H9 (cell line): ENCODE measurements around the gene FRMPD3. TPM values are rescaled to one million over a fixed set of nuclear protein-coding genes. Genes with fewer than 3 reads are reported as not detected.
A peak's percentile ranks its signal among the peaks of the same experiment; 100 is the strongest.

Experiments
- DNase-seq: peaks from one replicate; pipeline ENCODE4 v3.0.0-alpha.2; 2017
- H2AFZ ChIP-seq: one replicate; pipeline ENCODE4 v1.6.1; 2013; ENCODE audit warnings: mild to moderate bottlenecking, low read length, control low read depth, moderate library complexity
- H2AK5ac ChIP-seq: 2 replicates; pipeline ENCODE4 v1.6.1; 2013; ENCODE audit warnings: low read length, control low read depth, mixed read lengths; ENCODE audit not compliant: insufficient read length
- H2BK120ac ChIP-seq: one replicate; pipeline ENCODE4 v1.6.1; 2013; ENCODE audit warnings: low read depth, mild to moderate bottlenecking, low read length, control low read depth, inconsistent platforms; ENCODE audit not compliant: poor library complexity, severe bottlenecking
- H2BK12ac ChIP-seq: 2 replicates; pipeline ENCODE4 v1.6.1; 2013; ENCODE audit warnings: low read length, control low read depth, mixed read lengths, low read depth; ENCODE audit not compliant: insufficient read length
- H2BK15ac ChIP-seq: 2 replicates; pipeline ENCODE4 v1.6.1; 2013; ENCODE audit warnings: low read depth, low read length, control low read depth
- H2BK20ac ChIP-seq: one replicate; pipeline ENCODE4 v1.6.1; 2013; ENCODE audit warnings: low read depth, mild to moderate bottlenecking, low read length, control low read depth, inconsistent platforms; ENCODE audit not compliant: poor library complexity, severe bottlenecking
- H2BK5ac ChIP-seq: 2 replicates; pipeline ENCODE4 v1.6.1; 2013; ENCODE audit warnings: low read length, control low read depth, mixed read lengths; ENCODE audit not compliant: insufficient read length
- H3K14ac ChIP-seq: 2 replicates; pipeline ENCODE4 v1.6.1; 2013; ENCODE audit warnings: low read length, control low read depth; ENCODE audit not compliant: insufficient read depth
- H3K18ac ChIP-seq: 2 replicates; pipeline ENCODE4 v1.6.1; 2013; ENCODE audit warnings: low read depth, mild to moderate bottlenecking, mixed read lengths, low read length, control low read depth; ENCODE audit not compliant: insufficient read length
- H3K23ac ChIP-seq: 2 replicates; pipeline ENCODE4 v1.6.1; 2013; ENCODE audit warnings: low read length, control low read depth, mixed read lengths, low read depth; ENCODE audit not compliant: insufficient read length
- H3K23me2 ChIP-seq: 2 replicates; pipeline ENCODE4 v1.6.1; 2013; ENCODE audit warnings: low read depth, mild to moderate bottlenecking, mixed read lengths, low read length, control low read depth; ENCODE audit not compliant: insufficient read length, poor library complexity, severe bottlenecking
- H3K27ac ChIP-seq: 2 replicates; pipeline ENCODE4 v1.5.1; 2013; ENCODE audit warnings: low read length, control low read depth, mixed read lengths, low read depth; ENCODE audit not compliant: insufficient read length
- H3K27me3 ChIP-seq: 2 replicates; pipeline ENCODE4 v1.6.1; 2013; ENCODE audit warnings: low read length, control low read depth, inconsistent platforms; ENCODE audit not compliant: insufficient read depth
- H3K4ac ChIP-seq: 2 replicates; pipeline ENCODE4 v1.6.1; 2013; ENCODE audit warnings: low read depth, mild to moderate bottlenecking, control low read depth, inconsistent platforms, low read length, moderate library complexity
- H3K4me1 ChIP-seq: 2 replicates; pipeline ENCODE4 v1.6.1; 2013; ENCODE audit warnings: low read length, control low read depth, inconsistent platforms; ENCODE audit not compliant: insufficient read depth
- H3K4me2 ChIP-seq: 2 replicates; pipeline ENCODE4 v1.6.1; 2013; ENCODE audit warnings: low read length, control low read depth, mixed read lengths; ENCODE audit not compliant: insufficient read length, insufficient read depth
- H3K56ac ChIP-seq: 2 replicates; pipeline ENCODE4 v1.6.1; 2013; ENCODE audit warnings: low read depth, mild to moderate bottlenecking, mixed read lengths, low read length, control low read depth; ENCODE audit not compliant: insufficient read length
- H3K79me1 ChIP-seq: 2 replicates; pipeline ENCODE4 v1.6.1; 2013; ENCODE audit warnings: low read depth, mild to moderate bottlenecking, moderate library complexity, low read length, control low read depth, inconsistent platforms; ENCODE audit not compliant: insufficient read depth, poor library complexity, severe bottlenecking
- H3K79me2 ChIP-seq: 2 replicates; pipeline ENCODE4 v1.6.1; 2013; ENCODE audit warnings: low read length, control low read depth, inconsistent platforms; ENCODE audit not compliant: insufficient read depth
- H3K9ac ChIP-seq: 2 replicates; pipeline ENCODE4 v1.6.1; 2013; ENCODE audit warnings: low read length, control low read depth, mixed read lengths; ENCODE audit not compliant: insufficient read length; ENCODE audit errors: extremely low read depth
- H3K9me3 ChIP-seq: one replicate; pipeline ENCODE4 v1.6.1; 2013; ENCODE audit warnings: low read depth, low read length, inconsistent platforms; ENCODE audit not compliant: control insufficient read depth
- H3T11ph ChIP-seq: one replicate; pipeline ENCODE4 v1.6.1; 2013; ENCODE audit warnings: mild to moderate bottlenecking, low read length, control low read depth, inconsistent platforms
- H4K20me1 ChIP-seq: one replicate; pipeline ENCODE4 v1.6.1; 2013; ENCODE audit not compliant: control insufficient read depth, insufficient read length, insufficient read depth
- H4K5ac ChIP-seq: 2 replicates; pipeline ENCODE4 v1.6.1; 2013; ENCODE audit warnings: low read depth, mild to moderate bottlenecking, mixed read lengths, low read length, control low read depth; ENCODE audit not compliant: insufficient read length
- H4K8ac ChIP-seq: replicated peaks from 2 replicates; pipeline ENCODE4 v1.6.1; 2013; ENCODE audit warnings: low read length, control low read depth, mixed read lengths, low read depth; ENCODE audit not compliant: insufficient read length
- H4K91ac ChIP-seq: 2 replicates; pipeline ENCODE4 v1.6.1; 2013; ENCODE audit warnings: low read depth, mild to moderate bottlenecking, moderate library complexity, mixed read lengths, low read length, control low read depth; ENCODE audit not compliant: insufficient read length
- H3K27ac Mint-ChIP-seq, 3 experiments: 2 replicates in 2 of 3; 3 replicates in 1 of 3; pipeline ENCODE4 v1.8.0; 2020 to 2021; ENCODE audit warnings: mixed read lengths in 3 of 3, mild to moderate bottlenecking in 1 of 3, moderate library complexity in 1 of 3
- H3K27me3 Mint-ChIP-seq: 2 replicates; pipeline ENCODE4 v1.8.0; 2021; ENCODE audit warnings: low read depth, mild to moderate bottlenecking, moderate library complexity, mixed read lengths
- H3K36me3 Mint-ChIP-seq, 3 experiments: 2 replicates in 2 of 3; 3 replicates in 1 of 3; pipeline ENCODE4 v1.8.0; 2020 to 2021; ENCODE audit warnings: low read depth in 3 of 3, mixed read lengths in 3 of 3; ENCODE audit not compliant: insufficient read depth in 1 of 3
- H3K4me1 Mint-ChIP-seq, 2 experiments: 2 replicates each; pipeline ENCODE4 v1.8.0; 2020; ENCODE audit warnings: mixed read lengths in 2 of 2
- H3K4me3 Mint-ChIP-seq, 2 experiments: 2 replicates in 1 of 2; 3 replicates in 1 of 2; pipeline ENCODE4 v1.8.0; 2020 to 2021; ENCODE audit warnings: mild to moderate bottlenecking in 2 of 2, mixed read lengths in 2 of 2, moderate library complexity in 1 of 2
- H3K9me3 Mint-ChIP-seq, 2 experiments: 2 replicates in 1 of 2; 3 replicates in 1 of 2; pipeline ENCODE4 v1.8.0; 2020; ENCODE audit warnings: mild to moderate bottlenecking in 2 of 2, mixed read lengths in 2 of 2, moderate library complexity in 1 of 2
- WGBS: extraction: QIAGEN DNeasy Blood & Tissue Kit; methylation state at CpG from one replicate; pipeline ENCODE4 v1.1.7; 2013; ENCODE audit warnings: missing lambda C conversion rate, low lambda C conversion rate, mixed read lengths; ENCODE audit not compliant: insufficient read length; ENCODE audit errors: extremely low coverage; 5-methylcytosine and 5-hydroxymethylcytosine counted together
- total RNA-seq: library from RNA; stranded (reverse); gene quantifications from 2 replicates; pipeline ENCODE4 v1.2.1, GENCODE V29; 2021
- TF ChIP-seq, protein P1 (sequence below): fragments of 200-600 bp; sonication (generic); conservative IDR thresholded peaks from 3 replicates; pipeline ENCODE4 v1.8.0; 2021; ENCODE audit warnings: antibody characterized with exemption, mild to moderate bottlenecking

FRMPD3 gene
- total RNA-seq, 1 experiment from 2014 or later, result 0.26 TPM

DNA sequence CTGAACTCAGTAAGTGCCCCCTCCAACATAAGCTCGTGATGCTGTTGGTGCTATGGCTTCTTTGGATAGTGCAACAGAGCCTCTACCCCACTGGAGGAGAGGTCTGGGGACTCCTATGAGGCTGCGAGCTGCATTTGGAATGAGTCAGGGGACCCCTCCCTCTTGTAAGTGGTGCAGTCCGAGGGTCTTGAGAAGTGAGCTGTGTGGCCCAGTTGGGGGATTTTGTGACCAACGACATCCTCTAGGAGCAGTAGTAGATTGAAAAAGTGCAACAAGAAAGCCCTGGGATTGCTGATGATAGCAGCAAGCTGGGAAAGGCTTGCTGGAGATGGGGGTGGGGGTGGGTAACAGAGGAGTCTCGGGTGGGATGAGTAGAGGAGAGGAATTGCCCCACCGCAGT is 3.1 kb downstream of the FRMPD3 start:
- no peak for DNase-seq
- H4K5ac ChIP-seq, result no peak overlapping the region

More for the DNA sequence above, 3.1 kb downstream of the FRMPD3 start:
- Mint-ChIP-seq H3K4me1 (peaks cover 18 to 32% of the 10 kb centered on the region in 2 experiments), H3K9me3 (peaks cover 0 to 29% of the 10 kb centered on the region in 2 experiments; a peak in 2 of 5 replicates), H3K36me3 (peaks cover 0 to 9% (median 0%) of the 10 kb centered on the region in 3 experiments; a peak in 3 of 7 replicates), H3K27ac (no peak overlapping the region), H3K27me3 (peaks cover 45% of the 10 kb centered on the region), H3K4me3 (peak overlapping the region in 1 of 2 experiments; percentile 50; a peak in 1 of 5 replicates)
- Histone ChIP-seq H2BK5ac (no peak overlapping the region), H3K23me2 (peaks cover 9% of the 10 kb centered on the region), H2BK15ac (no peak overlapping the region), H3K4me1 (no peaks in the 10 kb centered on the region), H3K79me1 (no peaks in the 10 kb centered on the region), H3K18ac (no peak overlapping the region), H3K9me3 (no peaks in the 10 kb centered on the region), H3K27me3 (peaks cover 3% of the 10 kb centered on the region; the same call in 1 of the 2 replicates), H2BK12ac (no peak overlapping the region), H2AK5ac (no peak overlapping the region), H3K79me2 (no peaks in the 10 kb centered on the region), H3K56ac (no peak overlapping the region), H4K8ac (no peak overlapping the region), H3T11ph (no peak overlapping the region), H2BK120ac (no peak overlapping the region), H3K9ac (no peak overlapping the region), H4K91ac (no peak overlapping the region), H3K4ac (no peak overlapping the region), H3K14ac (no peak overlapping the region), H2AFZ (no peak overlapping the region), H3K4me2 (no peak overlapping the region), H3K23ac (no peak overlapping the region), H4K20me1 (no peaks in the 10 kb centered on the region), H2BK20ac (no peak overlapping the region), H3K27ac (no peak overlapping the region)
- no CpG with 5 or more reads among the region's 6 CpGs for WGBS
- TF ChIP-seq, protein P1, sequence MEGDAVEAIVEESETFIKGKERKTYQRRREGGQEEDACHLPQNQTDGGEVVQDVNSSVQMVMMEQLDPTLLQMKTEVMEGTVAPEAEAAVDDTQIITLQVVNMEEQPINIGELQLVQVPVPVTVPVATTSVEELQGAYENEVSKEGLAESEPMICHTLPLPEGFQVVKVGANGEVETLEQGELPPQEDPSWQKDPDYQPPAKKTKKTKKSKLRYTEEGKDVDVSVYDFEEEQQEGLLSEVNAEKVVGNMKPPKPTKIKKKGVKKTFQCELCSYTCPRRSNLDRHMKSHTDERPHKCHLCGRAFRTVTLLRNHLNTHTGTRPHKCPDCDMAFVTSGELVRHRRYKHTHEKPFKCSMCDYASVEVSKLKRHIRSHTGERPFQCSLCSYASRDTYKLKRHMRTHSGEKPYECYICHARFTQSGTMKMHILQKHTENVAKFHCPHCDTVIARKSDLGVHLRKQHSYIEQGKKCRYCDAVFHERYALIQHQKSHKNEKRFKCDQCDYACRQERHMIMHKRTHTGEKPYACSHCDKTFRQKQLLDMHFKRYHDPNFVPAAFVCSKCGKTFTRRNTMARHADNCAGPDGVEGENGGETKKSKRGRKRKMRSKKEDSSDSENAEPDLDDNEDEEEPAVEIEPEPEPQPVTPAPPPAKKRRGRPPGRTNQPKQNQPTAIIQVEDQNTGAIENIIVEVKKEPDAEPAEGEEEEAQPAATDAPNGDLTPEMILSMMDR, result no peak
